RKO (cell line): Measurements from ENCODE around the gene STRA6.
"Not testable (repeated sequence)": the region's sequence is repeated elsewhere in the genome, so short reads cannot be mapped to it uniquely, and the experiment has no call there.

Experiments
- DNase-seq: peaks from one replicate; pipeline ENCODE4 v3.0.0-alpha.2; 2016; ENCODE audit warnings: low spot score

The STRA6 gene

DNA sequence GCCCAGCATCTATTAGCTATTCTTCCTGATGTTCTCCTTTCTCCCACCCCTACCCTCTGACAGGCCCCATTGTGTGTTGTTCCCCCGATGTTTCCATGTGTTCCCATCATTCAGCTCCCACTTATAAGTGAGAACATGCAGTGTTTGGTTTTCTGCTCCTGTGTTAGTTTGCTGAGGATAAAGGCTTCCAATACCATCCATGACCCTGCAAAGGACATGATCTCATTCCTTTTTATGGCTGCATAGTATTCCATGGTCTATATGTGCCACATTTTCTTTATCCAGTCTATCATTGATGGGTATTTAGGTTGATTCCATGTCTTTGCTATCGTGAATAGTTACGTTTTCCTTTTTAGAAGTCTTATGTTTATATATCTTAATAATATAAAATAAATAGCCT lies 42.2 kb downstream of the STRA6 start:
- DNase-seq = not testable (repeated sequence)

DNA sequence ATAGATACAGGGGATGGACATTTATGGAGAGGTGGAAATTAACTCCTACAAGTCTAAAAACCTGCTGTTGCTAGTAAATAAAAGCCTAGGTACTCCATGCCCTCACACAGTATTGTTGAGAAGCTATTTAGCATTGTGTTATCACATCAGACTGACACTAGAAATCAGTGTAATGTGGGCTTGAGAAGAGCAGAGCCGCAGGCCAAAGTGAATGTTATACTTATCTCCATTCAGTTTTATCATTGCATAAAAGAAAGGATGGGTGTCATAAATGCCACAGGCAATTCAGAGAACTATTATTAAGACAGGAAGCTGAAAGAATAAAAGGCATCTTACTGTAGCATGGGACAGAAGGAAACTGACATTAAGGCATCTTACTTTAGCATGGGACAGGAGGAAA lies 42.8 kb downstream of the STRA6 start:
- DNase-seq = no peak

GRCh38 chr15:74158855-74159650 lies 43.5 kb downstream of the STRA6 start:
- no peak for DNase-seq

DNA sequence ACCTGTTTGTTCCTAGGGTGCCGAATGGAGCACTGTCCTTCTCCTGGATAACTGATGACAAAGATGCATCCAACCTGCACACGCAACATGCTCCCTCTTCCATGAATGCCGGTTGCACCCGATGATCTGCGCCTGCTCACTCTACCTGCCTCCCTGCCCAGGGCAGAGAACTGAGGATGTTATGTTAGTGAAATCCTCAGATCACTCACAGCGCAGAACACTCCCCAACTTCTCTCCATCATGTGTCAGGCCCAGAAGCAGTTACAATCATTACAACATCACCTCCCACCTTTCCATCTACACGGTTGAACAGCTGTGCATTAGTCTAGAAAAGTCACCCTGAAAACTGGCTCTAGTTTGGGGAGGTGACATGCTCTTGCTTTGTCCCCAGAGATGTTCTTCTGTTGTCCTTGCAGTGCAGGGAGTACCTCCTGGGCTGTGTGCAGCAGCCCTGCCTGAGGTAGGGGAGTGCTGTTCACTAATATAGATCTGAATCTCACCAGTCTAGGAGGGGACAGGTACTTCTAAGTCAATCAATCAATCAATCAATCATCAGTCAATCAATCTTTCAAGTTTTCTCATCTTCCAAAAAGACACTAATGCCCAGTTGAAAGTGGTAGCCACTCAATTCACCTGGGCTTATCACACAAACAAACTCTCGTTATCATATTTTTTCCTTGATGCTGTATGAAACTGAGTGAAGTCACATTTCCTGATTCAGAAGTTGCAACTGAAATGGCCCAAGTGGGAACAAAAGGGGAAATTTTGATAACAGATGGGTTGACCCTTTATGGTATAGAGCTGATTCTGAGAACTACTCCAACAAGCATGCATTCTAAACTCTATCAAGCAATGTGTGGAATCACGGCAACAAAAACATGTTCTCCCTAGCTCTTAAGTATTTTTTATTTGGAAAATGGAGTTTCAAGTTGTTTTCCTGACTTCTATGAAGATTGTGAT lies 44.4 kb downstream of the STRA6 start:
- DNase-seq = no peak

- DNase-seq = no peak
These were observed 45.7 kb downstream of the STRA6 start for GRCh38 chr15:74156678-74157411.

DNA sequence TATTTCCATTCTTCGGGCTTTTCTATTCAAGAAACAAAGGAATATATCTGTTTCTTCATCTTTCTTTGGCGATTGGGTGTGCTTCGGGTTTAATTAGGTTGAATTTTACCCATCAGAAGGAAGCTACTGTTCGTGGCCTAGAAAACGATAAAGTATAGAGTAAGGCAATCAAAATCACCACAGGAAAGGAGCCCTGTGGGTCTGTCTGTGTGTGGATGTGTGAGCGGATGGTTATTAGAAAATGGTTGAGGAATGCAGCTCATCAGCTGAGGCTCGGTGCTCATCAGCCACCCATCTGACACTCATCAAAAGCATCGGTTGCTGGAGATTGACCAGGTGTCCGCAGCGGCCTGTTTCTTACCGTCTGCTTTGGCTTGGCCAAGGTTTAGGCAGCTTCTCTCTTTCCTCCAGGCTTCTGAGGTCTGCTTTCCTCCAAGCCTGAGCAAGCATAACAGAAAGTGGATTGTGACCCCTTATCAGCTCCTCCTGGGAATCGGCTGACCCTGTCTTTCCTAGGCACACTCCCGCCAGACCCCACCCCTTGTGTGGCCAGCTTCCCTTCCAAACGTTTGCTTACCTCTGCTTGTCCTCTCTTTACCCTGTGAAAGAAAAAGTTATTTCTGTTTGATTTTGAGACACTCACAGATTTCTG lies 46.7 kb downstream of the STRA6 start:
- DNase-seq = no peak

DNA sequence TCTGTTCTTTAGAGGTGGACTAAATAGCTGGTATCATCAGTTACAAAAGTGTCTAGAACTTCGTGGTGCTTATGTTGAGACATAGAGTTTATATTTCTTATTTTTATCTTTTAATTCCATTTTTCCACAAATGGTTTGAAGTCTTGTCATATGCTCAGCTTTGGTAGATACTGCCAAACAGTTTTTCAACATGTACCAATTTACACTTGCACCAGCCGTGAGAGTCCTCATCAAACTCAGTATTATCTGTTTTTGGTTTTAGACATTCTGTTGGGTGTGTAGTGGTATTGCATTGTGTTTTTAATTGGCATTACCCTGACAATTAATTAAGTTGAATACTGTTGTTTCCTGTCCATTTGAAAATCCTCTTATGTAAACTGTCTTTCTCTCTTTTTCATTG lies 55.5 kb downstream of the STRA6 start:
- DNase-seq = no peak

DNA sequence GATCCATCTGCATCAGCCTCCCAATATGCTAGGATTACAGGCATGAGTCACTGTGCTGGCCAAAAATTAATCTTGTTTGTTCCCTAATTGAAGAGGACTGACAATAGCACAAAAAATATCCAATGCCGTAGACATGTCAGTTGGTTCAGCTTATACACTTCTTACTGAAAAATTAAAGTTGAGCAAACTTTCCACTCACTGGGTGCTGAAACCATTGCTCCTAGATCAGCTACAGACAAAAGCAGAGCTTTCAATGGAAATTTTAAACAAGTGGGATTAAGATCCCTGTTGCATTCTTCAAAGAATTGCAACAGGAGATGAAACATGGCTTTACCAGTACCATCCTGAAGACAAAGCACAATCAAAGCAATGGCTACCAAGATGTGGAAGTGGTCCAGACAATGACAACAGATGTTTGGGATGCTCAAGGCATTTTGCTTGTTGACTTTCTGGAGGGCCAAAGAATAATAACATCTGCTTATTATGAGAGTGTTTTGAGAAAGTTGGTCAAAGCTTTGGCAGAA lies 56.2 kb downstream of the STRA6 start:
- DNase-seq = no peak

GRCh38 chr15:74144153-74144775 lies 58.3 kb downstream of the STRA6 start:
- no peak for DNase-seq

GRCh38 chr15:74141591-74141990 lies 61.0 kb downstream of the STRA6 start:
- no peak for DNase-seq

GRCh38 chr15:74138642-74139041 lies 63.9 kb downstream of the STRA6 start:
- DNase-seq = no peak

- DNase-seq = no peak
These were observed 65.1 kb downstream of the STRA6 start for GRCh38 chr15:74137537-74137894.

DNA sequence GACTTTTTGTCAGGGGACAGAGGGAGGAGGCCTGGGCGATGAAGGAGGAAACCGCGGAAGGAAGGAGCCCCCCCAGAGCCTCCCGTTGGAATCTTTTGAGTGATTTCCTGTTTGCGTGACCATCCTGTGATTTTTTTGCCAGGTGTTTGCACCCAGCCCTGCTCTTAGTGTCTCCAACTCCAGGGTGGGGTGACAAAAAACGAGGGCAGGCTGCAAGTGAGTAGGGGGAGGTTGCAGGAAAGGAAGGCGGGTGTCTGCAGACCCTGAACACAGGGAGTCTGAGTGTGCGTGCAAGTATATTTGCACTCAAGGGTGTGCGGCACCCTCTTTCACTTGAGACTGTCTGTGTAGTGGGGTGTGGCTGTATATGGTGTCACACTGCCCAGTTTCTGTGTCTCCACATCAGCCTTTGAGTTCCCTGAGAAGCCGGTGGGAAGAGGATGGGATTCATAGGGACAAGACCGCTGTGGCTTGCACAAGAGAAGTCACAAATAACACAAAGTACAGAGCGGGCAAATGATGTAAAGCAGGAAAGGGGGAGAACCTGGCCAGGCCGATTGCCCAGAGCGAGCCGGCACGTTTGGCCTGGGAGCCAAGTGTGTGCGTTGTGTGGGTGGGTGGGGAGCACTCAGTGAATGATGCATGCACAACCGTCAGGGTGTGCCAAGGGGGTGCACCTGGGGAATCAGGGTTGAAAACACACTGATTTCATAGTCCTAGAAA lies 65.6 kb downstream of the STRA6 start:
- no peak for DNase-seq

GRCh38 chr15:74136540-74136813 lies 66.1 kb downstream of the STRA6 start:
- DNase-seq = no peak

DNA sequence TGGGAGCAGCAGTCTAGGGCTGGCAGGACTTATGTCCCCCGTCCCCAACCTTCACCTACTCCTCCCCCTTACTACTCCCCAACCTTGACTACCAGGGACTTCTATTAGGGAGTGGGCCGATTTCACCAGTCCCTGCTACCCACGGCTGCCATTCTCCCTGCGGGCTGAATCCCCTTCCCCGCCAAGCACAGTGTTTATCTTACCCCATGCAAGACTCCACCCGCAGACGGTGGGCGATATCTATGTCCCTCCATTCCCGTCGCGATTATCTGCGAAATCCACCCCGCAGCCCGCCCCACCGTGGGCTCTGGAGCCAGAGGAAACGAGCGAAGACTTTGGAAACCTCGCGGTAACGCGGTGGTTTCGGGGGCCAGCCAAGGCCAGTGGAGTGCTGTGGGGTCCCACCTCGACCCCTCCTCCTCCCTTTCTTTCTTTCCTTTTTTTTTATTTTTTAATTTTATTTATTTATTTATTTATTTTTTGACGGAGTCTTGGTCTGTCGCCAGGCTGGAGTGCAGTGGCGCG lies 67.5 kb downstream of the STRA6 start:
- no peak for DNase-seq

DNA sequence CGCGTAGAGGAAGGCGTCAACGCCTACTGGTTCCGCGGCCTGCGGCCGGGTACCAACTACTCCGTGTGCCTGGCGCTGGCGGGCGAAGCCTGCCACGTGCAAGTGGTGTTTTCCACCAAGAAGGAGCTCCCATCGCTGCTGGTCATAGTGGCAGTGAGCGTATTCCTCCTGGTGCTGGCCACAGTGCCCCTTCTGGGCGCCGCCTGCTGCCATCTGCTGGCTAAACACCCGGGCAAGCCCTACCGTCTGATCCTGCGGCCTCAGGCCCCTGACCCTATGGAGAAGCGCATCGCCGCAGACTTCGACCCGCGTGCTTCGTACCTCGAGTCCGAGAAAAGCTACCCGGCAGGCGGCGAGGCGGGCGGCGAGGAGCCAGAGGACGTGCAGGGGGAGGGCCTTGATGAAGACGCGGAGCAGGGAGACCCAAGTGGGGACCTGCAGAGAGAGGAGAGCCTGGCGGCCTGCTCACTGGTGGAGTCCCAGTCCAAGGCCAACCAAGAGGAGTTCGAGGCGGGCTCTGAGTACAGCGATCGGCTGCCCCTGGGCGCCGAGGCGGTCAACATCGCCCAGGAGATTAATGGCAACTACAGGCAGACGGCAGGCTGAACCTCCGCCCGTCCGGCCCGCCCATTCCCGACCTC lies 68.1 kb downstream of the STRA6 start:
- no peak for DNase-seq

- DNase-seq = no peak
These were observed 68.7 kb downstream of the STRA6 start for GRCh38 chr15:74133694-74134386.

- no peak for DNase-seq
These were observed 69.6 kb downstream of the STRA6 start for GRCh38 chr15:74132681-74133651.
